Thoracic aorta (tissue), 2 donors: ENCODE measurements around the gene DCTN3. TPM values are rescaled to one million over a fixed set of nuclear protein-coding genes. Genes with fewer than 3 reads are reported as not detected.

ENCODE experiments used
- ATAC-seq: fragments of 150-250 bp; one replicate; pipeline ENCODE4 v1.8.0; 2017; ENCODE audit warnings: low read depth; ENCODE audit not compliant: insufficient number of reproducible peaks, low FRiP score
- DNase-seq: peaks from one replicate; pipeline ENCODE4 v3.0.0-alpha.2; 2020; ENCODE audit warnings: low spot score
- H3K27ac ChIP-seq, 2 donors: fragments of 200-600 bp; sonication (generic); 1 replicate in 1 of 2; 2 replicates in 1 of 2; pipeline ENCODE4 v1.5.1; 2016; ENCODE audit warnings: mild to moderate bottlenecking in 2 of 2, moderate library complexity in 2 of 2
- H3K27me3 ChIP-seq: fragments of 200-600 bp; sonication (generic); replicated peaks from 2 replicates; pipeline ENCODE4 v1.6.0; 2016; ENCODE audit warnings: mild to moderate bottlenecking; ENCODE audit not compliant: insufficient read depth
- H3K36me3 ChIP-seq: fragments of 200-600 bp; sonication (generic); one replicate; pipeline ENCODE4 v1.5.1; 2016
- H3K4me1 ChIP-seq, 2 donors: fragments of 200-600 bp; sonication (generic); 1 replicate in 1 of 2; 2 replicates in 1 of 2; pipeline versions ENCODE4 v1.5.1 to v1.6.0; 2016; ENCODE audit warnings: low read depth in 2 of 2, mild to moderate bottlenecking in 1 of 2; ENCODE audit not compliant: control insufficient read depth in 1 of 2
- H3K4me3 ChIP-seq: fragments of 200-600 bp; sonication (generic); 2 replicates; pipeline ENCODE4 v1.5.1; 2016; ENCODE audit warnings: mild to moderate bottlenecking
- H3K9me3 ChIP-seq: fragments of 200-600 bp; sonication (generic); 2 replicates; pipeline ENCODE4 v1.5.1; 2016
- total RNA-seq, 2 donors: library from RNA; depleted of rRNA; stranded (reverse); fragments of >200 nt; gene quantifications; one replicate each; pipeline versions ENCODE4 v1.1.0 to v1.2.3, GENCODE V29; 2016
- TF ChIP-seq, protein P1 (sequence below): fragments of 200-600 bp; sonication (generic); IDR thresholded peaks from one replicate; pipeline ENCODE4 v1.5.1; 2019; ENCODE audit warnings: antibody characterized with exemption

Gene DCTN3
- total RNA-seq, 2 donors from 2014 or later, result 48.1 to 70.4 TPM

DNA sequence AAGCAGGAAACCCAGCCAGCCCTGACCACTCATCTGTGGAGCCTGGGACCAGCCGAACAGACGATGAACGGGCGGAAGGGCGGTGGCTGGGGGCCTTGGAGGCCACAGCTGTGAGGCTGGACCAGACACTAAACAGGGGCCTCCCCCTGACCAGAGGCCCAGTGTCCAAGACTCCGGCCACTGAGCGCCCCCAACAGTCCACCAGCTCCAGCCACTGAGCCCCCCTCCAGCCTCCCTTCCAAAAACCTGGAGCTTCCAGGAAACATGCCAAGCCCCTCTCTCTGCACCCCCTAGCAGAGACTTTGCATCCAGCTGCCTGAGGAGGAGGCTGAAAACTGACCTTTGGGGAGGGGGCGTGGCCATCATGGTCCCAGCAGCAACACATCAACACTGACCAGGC, 54.0 kb downstream of the DCTN3 start:
- H3K9me3 ChIP-seq, result no peaks in the 10 kb centered on the region
- TF ChIP-seq, protein P1, sequence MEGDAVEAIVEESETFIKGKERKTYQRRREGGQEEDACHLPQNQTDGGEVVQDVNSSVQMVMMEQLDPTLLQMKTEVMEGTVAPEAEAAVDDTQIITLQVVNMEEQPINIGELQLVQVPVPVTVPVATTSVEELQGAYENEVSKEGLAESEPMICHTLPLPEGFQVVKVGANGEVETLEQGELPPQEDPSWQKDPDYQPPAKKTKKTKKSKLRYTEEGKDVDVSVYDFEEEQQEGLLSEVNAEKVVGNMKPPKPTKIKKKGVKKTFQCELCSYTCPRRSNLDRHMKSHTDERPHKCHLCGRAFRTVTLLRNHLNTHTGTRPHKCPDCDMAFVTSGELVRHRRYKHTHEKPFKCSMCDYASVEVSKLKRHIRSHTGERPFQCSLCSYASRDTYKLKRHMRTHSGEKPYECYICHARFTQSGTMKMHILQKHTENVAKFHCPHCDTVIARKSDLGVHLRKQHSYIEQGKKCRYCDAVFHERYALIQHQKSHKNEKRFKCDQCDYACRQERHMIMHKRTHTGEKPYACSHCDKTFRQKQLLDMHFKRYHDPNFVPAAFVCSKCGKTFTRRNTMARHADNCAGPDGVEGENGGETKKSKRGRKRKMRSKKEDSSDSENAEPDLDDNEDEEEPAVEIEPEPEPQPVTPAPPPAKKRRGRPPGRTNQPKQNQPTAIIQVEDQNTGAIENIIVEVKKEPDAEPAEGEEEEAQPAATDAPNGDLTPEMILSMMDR, result no peak
- peaks cover 6% of the 10 kb centered on the region for H3K27me3 ChIP-seq
- DNase-seq (no peak), ATAC-seq (no peak)
- no peaks in the 10 kb centered on the region for H3K36me3 ChIP-seq
- H3K4me3 ChIP-seq, result no peak overlapping the region
- no peaks in the 10 kb centered on the region for H3K4me1 ChIP-seq
- no peak overlapping the region for H3K27ac ChIP-seq

DNA sequence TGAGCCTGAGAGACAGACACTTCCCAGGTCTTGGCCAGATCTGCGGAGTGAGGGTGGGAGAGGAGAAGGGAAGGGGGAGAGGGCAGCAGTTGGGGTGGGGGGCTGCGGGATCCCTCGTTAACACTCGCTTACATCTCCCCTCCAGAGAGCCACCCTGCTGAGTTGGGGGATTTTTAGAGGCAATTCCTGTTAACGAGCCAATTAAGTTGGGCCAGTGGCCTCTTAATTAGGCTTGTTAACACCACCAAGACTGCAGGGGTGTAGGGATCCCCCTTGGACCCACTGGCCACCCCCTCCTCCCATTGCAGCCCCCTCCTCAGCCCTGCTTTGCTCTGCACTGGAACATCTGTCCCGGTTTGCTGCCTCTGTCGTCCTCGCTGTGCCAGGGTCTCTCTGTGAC, 54.4 kb downstream of the DCTN3 start:
- TF ChIP-seq, protein P1, result no peak
- peaks cover 0 to 3% of the 10 kb centered on the region in 2 donors for H3K4me1 ChIP-seq
- no peak overlapping the region for H3K4me3 ChIP-seq
- DNase-seq (no peak), ATAC-seq (no peak)
- H3K27me3 ChIP-seq, result peaks cover 6% of the 10 kb centered on the region
- H3K9me3 ChIP-seq, result no peaks in the 10 kb centered on the region
- H3K36me3 ChIP-seq, result no peaks in the 10 kb centered on the region
- no peak overlapping the region for H3K27ac ChIP-seq

DNA sequence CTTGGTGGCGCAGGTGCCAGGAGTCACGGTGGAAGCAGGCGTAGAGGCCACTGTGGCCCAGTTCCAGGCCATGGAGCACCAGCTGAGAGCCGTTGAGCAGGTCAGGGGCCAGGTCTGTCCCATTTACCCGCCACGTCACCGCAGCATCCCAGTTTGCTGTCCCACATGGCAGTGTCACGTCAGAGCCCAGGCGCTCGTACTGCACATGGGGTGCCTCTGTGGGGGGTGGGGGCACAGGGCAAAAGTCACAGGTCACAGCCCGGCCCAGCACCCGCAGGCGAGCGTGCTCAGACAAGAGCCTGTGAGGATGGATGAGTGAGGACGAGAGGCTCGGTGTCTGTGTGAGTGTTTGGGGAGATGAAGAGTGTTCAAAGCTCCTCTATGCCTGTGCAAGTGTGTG, 55.7 kb downstream of the DCTN3 start:
- Histone ChIP-seq H3K4me1 (peaks cover 0 to 13% of the 10 kb centered on the region in 2 donors), H3K27ac (no peak overlapping the region), H3K36me3 (no peaks in the 10 kb centered on the region), H3K27me3 (peaks cover 6% of the 10 kb centered on the region), H3K9me3 (no peaks in the 10 kb centered on the region), H3K4me3 (no peak overlapping the region)
- TF ChIP-seq, protein P1, result no peak
- ATAC-seq (no peak), DNase-seq (no peak)

Other genes with a start within 250 kb of the DCTN3 start
- 10 to 100 TPM in 1 of 2 donors, 1 to 10 TPM in 1; 7.4 to 12.1 TPM for gene MYORG, start 243.6 kb downstream of the DCTN3 start, total RNA-seq
- 10 to 100 TPM; 19.2 to 20.2 TPM for gene FAM219A, start 161.9 kb downstream of the DCTN3 start, total RNA-seq
- gene DNAI1, start 161.7 kb downstream of the DCTN3 start, total RNA-seq, result not detected
- not detected for gene ENHO, start 97.5 kb downstream of the DCTN3 start, total RNA-seq
- 10 to 100 TPM in 1 of 2 donors, 1 to 10 TPM in 1; 8.7 to 13.7 TPM for gene CNTFR, start 30.8 kb downstream of the DCTN3 start, total RNA-seq
- gene RPP25L, start 8.4 kb downstream of the DCTN3 start, total RNA-seq, result 1 to 10 TPM; 5.5 to 8.7 TPM
- gene ARID3C, start 8.6 kb upstream of the DCTN3 start, total RNA-seq, result not detected
- 100 to 1,000 TPM in 1 of 2 donors, 10 to 100 TPM in 1; 77.0 to 131 TPM for gene SIGMAR1, start 17.3 kb upstream of the DCTN3 start, total RNA-seq
- gene GALT, start 26.2 kb upstream of the DCTN3 start, total RNA-seq, result 10 to 100 TPM; 67.7 to 78.4 TPM
- gene IL11RA, start 31.7 kb upstream of the DCTN3 start, total RNA-seq, result 10 to 100 TPM; 81.3 to 99.0 TPM
- not detected for gene CCL27, start 42.2 kb upstream of the DCTN3 start, total RNA-seq
- 1 to 10 TPM; 5.4 to 8.0 TPM for gene CCL19, start 70.8 kb upstream of the DCTN3 start, total RNA-seq
- 1 to 10 TPM in 1 of 2 donors, not detected in 1; 9.3 TPM for gene CCL21, start 89.6 kb upstream of the DCTN3 start, total RNA-seq